Measurements from ENCODE around the gene MPC1.

DNA sequence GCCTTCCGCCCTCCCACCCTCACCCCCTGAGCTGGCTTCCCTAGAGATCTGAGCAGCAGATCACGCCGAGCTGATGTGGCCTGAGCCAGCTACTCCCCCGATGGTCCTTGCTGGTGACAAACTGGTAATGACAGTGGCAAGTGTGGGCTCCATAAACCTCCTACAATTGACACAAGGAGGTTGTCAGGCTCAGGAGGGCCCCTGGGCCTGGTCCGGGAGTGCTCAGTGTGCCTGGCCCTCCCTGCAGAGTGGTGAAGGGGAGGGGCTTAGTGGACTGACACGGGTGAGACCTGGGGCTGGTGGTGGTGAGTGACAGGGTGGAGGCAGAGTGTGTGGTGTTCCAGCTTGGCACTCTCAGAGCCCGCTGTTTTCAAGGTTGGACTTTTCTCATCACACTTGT lies 22.6 kb upstream of the MPC1 start:
- TF ChIP-seq, protein P1, sequence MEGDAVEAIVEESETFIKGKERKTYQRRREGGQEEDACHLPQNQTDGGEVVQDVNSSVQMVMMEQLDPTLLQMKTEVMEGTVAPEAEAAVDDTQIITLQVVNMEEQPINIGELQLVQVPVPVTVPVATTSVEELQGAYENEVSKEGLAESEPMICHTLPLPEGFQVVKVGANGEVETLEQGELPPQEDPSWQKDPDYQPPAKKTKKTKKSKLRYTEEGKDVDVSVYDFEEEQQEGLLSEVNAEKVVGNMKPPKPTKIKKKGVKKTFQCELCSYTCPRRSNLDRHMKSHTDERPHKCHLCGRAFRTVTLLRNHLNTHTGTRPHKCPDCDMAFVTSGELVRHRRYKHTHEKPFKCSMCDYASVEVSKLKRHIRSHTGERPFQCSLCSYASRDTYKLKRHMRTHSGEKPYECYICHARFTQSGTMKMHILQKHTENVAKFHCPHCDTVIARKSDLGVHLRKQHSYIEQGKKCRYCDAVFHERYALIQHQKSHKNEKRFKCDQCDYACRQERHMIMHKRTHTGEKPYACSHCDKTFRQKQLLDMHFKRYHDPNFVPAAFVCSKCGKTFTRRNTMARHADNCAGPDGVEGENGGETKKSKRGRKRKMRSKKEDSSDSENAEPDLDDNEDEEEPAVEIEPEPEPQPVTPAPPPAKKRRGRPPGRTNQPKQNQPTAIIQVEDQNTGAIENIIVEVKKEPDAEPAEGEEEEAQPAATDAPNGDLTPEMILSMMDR (IDR thresholded peaks at IDR 0.05; ENCODE audit: poor library complexity, severe bottlenecking) = no peak
- no peak for TF ChIP-seq EZH2 (IDR thresholded peaks at IDR 0.05; ENCODE audit: borderline replicate concordance, insufficient read depth, low read length, poor library complexity, severe bottlenecking)
- TF ChIP-seq TAF1 (IDR thresholded peaks at IDR 0.05; ENCODE audit: low read depth) = no peak
